ES-I3 (cell line): ENCODE results near the gene TSPAN18.
A peak's percentile ranks its signal among the peaks of the same experiment; 100 is the strongest.

Experiments used
- H3K36me3 ChIP-seq: 2 replicates; pipeline ENCODE4 v1.6.1; 2013; ENCODE audit warnings: mild to moderate bottlenecking, low read length, control low read depth, moderate library complexity; ENCODE audit not compliant: insufficient read depth
- H3K4me1 ChIP-seq: 2 replicates; pipeline ENCODE4 v1.6.1; 2013; ENCODE audit warnings: mild to moderate bottlenecking, control low read depth, low read length; ENCODE audit not compliant: insufficient read depth
- H3K9ac ChIP-seq: 2 replicates; pipeline ENCODE4 v1.6.1; 2013; ENCODE audit warnings: low read depth, mild to moderate bottlenecking, low read length, moderate library complexity
- H3K9me3 ChIP-seq: 2 replicates; pipeline ENCODE4 v1.6.1; 2013; ENCODE audit warnings: mild to moderate bottlenecking, low read length, moderate library complexity; ENCODE audit not compliant: control insufficient read depth, insufficient read depth

Gene TSPAN18

GRCh38 chr11:44947114-44947513 is 220.4 kb downstream of the TSPAN18 start:
- H3K9me3 ChIP-seq, result no peaks in the 10 kb centered on the region
- no peak overlapping the region for H3K9ac ChIP-seq
- no peaks in the 10 kb centered on the region for H3K36me3 ChIP-seq
- peaks cover 26% of the 10 kb centered on the region for H3K4me1 ChIP-seq

DNA sequence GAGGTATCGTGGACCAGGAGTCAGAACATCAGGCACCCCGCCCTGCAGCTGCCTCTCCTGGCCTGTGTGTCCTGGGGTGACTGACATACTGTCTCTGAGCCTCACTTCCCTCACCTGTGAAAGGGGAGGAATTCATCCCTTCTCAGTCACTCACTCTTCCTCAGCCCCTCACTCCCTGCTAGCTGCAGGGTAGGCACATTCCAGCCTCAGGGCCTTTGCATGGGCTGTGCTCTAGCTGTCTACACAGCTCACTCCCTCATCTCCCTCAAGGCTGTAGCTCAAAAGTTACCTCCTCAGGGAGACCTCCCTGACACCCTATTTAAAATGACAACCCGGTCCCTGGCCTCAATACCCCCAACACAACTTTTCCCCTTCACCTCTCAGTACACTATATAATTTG is 221.4 kb downstream of the TSPAN18 start:
- Histone ChIP-seq H3K9ac (no peak overlapping the region), H3K9me3 (no peaks in the 10 kb centered on the region), H3K4me1 (peaks cover 31% of the 10 kb centered on the region), H3K36me3 (no peaks in the 10 kb centered on the region)

GRCh38 chr11:44949160-44950030 is 222.6 kb downstream of the TSPAN18 start:
- Histone ChIP-seq H3K9me3 (no peaks in the 10 kb centered on the region), H3K4me1 (peaks cover 28% of the 10 kb centered on the region), H3K9ac (peak overlapping the region; percentile 86), H3K36me3 (no peaks in the 10 kb centered on the region)

DNA sequence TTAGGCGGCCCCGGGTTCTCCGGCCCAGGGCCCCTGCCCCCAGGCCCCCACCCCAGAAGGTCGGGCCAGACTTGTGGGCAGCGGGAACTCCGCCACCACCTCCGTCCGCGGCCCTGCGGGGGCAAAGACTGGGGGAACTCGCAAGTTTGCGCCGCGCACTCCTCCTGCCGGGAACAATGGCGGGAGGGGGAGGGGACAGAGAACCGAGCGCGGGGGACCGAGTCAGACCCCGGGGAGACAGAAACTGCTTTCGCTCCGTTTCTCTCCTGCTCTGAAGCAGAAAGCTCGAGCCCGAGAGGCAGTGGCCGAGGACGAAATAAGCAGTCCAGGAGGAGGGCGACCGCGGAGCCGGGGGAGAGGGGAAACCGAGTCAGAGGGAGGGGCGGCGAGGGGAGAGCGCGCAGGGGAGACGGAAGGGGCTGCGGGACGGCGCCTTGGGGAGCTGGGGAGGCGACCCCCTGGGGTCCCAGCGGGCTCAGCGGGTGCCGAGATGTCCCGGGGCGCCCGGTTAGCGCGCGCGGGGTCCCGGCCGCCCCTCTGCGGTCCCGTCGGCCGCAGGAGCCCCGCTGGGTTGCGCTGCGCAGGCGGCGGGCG is 223.4 kb downstream of the TSPAN18 start:
- Histone ChIP-seq H3K9ac (peak overlapping the region; percentile 86), H3K9me3 (no peaks in the 10 kb centered on the region), H3K4me1 (peaks cover 28% of the 10 kb centered on the region), H3K36me3 (no peaks in the 10 kb centered on the region)

DNA sequence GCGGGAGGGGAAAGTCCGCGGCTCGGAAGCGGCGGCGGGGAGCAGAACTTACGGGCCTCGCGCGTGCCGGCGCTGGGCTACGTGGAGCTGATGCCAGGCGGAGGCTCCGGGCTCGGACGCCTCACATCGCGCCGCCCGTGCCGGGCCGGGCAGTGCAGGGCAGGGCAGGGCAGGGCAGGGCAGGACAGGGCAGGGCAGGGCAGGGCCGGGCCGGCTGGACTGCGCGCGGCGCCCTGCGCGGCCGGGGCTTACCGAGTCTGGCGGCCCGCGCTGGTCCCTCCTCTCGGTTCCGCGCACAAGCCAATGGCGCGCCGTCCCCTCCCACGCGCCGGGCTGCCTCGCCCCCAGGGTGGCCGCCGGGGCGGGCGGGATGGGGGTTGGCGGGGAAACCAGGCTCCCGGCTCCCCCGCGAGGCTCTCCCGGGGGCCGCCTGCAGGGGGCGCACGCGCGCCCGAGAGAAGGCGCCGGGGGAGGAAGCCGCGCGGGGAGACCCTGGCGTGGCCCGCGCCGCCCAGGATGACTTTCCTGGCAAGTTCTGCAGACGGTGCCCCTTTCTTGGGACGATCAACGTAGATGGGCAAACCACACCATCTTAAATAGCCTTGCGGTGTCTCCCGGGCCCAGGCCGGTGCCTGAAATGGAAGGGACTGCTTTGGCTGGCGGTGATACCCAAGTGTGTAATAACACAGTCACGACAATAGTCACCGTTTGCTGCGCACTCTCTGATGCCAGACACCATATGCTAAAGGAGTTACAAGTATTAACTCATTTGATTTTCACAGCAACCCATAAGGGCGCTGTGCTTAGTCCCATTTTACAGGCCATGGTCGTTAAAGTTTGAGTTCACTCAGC is 224.1 kb downstream of the TSPAN18 start, which contains the start of gene TP53I11:
Gene TP53I11, minus strand, starts transcription at position 259 of the 852 bp plus-strand sequence. CDS start 12,548 bp downstream, outside the sequence.
- Histone ChIP-seq H3K36me3 (no peaks in the 10 kb centered on the region), H3K9ac (peak within 1 kb of the TSS; percentile 86), H3K9me3 (no peaks in the 10 kb centered on the region), H3K4me1 (peaks cover 33% of the 10 kb centered on the region)

DNA sequence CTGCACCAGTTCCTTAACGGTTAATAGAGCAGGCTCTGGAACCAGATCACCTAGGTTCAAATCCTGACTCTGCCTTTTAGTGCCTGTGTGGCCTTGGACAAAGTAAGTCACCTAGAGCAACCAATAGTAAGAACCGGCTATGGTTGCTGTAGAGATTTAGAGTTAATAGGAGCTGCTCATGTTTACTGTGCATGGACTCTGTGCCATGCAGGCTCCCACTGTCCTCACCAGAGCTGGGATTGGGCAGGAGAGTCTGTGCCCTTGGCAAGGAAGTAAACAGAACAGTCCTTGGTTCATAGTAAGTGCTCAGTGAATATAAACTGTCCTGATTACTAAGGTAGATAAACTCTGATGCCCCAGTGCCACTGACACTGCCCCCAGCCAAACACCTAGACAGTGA is 225.3 kb downstream of the TSPAN18 start:
- peaks cover 43% of the 10 kb centered on the region for H3K4me1 ChIP-seq
- H3K9me3 ChIP-seq, result no peaks in the 10 kb centered on the region
- no peaks in the 10 kb centered on the region for H3K36me3 ChIP-seq
- H3K9ac ChIP-seq, result no peak overlapping the region

- peaks cover 43% of the 10 kb centered on the region for H3K4me1 ChIP-seq
- no peaks in the 10 kb centered on the region for H3K9me3 ChIP-seq
- H3K9ac ChIP-seq, result no peak overlapping the region
Measured at GRCh38 chr11:44952500-44953260, 225.9 kb downstream of the TSPAN18 start.

DNA sequence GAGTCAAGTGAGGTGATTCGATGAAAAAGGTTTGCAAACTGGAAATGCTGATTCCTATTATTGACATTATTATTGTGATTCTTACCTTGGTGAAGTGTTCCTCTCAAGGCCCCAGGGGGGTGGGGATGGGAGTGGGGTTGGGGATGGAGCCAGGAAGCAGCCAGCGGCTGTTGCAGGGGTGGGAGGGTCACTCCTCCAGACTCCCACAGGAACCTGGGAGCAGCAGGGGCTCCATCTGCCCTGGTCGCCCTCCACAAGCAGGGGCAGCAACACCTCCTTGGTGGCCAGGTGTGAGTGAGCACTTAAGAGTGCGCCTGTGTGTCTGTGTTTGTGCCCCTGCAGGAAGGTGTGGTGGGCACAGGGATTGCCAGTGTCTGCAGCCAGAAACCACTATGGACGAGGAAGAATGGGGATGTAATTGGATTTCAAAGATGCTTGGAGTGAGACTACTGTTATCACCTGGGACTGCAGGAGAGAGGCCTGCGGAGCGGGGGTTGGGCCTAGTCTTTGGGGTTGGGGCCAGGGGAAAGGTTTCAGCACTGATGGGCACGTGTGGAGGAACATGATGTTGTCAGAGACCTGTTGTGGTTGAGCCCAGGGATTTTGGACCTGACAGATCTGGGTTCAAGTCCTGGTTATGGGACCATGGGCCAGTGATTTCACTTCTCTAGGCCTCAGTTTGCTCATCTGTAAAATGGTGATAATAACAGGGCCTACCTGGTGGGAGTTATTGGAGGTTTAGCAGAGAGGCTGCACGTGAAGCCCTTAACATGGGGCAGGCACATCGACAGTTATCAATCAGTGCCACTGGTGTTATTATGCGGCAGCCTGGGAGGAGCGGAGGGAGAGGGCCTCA is 227.5 kb downstream of the TSPAN18 start:
- Histone ChIP-seq H3K9me3 (no peaks in the 10 kb centered on the region), H3K36me3 (no peaks in the 10 kb centered on the region), H3K4me1 (peaks cover 45% of the 10 kb centered on the region), H3K9ac (no peak overlapping the region)

More at GRCh38 chr11:44952500-44953260, 225.9 kb downstream of the TSPAN18 start:
- H3K36me3 ChIP-seq, result no peaks in the 10 kb centered on the region

DNA sequence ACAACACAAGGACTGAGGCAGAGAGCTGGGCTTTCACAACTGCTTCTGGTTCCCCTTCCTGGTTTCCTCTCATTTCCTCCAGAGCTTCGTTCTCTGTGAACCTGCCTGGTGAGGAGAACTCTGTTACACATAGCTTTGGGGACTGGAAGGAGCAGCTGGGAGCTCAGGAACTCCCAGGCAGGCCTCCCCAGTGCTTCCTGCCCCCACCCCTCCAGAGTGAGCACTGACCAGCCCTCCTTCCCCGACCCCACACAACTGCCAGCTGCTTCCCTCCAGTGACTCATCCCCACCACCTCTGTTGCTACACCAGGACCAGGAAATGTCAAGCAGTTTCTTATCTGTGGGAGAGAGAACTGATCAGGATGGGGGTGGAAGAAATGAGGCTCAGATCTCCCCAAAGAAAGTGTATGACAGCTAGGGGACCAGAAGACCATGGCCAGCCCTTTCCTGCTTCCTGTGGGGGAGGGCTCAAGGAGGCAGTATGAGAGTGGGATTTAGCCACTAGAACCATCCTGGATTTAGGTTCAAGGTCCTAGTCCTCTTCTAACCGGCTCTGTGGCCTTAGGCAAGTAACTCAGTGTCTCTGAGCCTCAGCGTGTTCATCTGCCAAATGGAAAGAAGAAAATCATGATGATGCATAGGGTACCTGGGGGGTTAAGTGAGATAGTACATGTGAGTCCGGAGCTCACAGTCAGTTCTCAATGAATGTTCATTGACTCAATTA is 228.4 kb downstream of the TSPAN18 start:
- Histone ChIP-seq H3K4me1 (peaks cover 53% of the 10 kb centered on the region), H3K9ac (no peak overlapping the region), H3K36me3 (no peaks in the 10 kb centered on the region), H3K9me3 (no peaks in the 10 kb centered on the region)

- peaks cover 61% of the 10 kb centered on the region for H3K4me1 ChIP-seq
- H3K36me3 ChIP-seq, result no peaks in the 10 kb centered on the region
- peak overlapping the region; percentile 34; the same call in 1 of the 2 replicates for H3K9ac ChIP-seq
- H3K9me3 ChIP-seq, result no peaks in the 10 kb centered on the region
Measured at GRCh38 chr11:44957040-44957515, 230.3 kb downstream of the TSPAN18 start.

DNA sequence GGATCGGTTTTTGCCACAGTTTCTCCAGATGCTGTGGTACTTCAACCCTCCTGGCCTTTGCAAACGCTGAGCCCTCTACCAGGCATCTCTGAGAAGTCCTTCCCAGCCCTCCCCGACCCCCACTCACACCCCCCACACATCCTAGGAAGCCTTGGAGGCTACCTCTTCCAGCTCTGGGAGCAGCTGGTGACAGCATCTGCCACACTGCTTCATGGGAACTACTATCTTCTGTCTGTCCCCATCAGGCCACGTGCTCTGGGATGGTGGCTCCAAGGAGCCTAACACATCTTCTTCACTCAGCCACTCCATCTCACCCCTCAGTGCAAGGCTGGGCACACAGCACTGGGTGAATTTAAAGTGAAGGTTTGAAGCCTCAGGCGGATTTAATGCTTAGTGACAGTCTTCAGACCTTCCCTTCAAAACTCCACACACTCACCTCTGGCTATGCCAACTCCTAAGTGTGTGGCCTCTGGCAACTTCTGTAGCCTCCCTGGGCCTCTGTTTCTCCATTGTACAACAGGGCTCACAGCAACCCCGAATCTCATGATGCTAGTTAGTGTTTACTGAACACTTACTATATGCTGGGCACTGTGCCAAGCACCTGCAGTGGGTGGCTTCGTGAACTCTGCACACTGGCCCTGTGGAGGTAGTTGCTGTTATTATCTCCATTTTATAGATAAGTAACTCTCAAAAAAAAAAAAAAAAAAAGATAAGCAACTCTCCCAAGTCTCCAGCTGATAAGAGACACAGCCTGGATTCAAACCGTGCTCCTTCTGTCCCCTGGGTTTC is 231.2 kb downstream of the TSPAN18 start:
- Histone ChIP-seq H3K4me1 (peaks cover 56% of the 10 kb centered on the region), H3K9me3 (no peaks in the 10 kb centered on the region), H3K36me3 (no peaks in the 10 kb centered on the region), H3K9ac (no peak overlapping the region)

GRCh38 chr11:44959064-44959463 is 232.3 kb downstream of the TSPAN18 start:
- no peaks in the 10 kb centered on the region for H3K36me3 ChIP-seq
- no peaks in the 10 kb centered on the region for H3K9me3 ChIP-seq
- no peak overlapping the region for H3K9ac ChIP-seq
- peaks cover 50% of the 10 kb centered on the region for H3K4me1 ChIP-seq
